Astrocyte (in vitro differentiated cells and primary cell): ENCODE results near the gene DAP3.

Experiments
- EZH2 ChIP-seq: IDR thresholded peaks from 2 replicates; pipeline ENCODE4 v1.6.1; 2012; ENCODE audit warnings: mild to moderate bottlenecking, low read length, inconsistent platforms; ENCODE audit not compliant: insufficient read depth
- TF ChIP-seq, protein P1 (sequence below): IDR thresholded peaks from 2 replicates; pipeline ENCODE4 v1.5.1; 2011; ENCODE audit warnings: low read depth, mild to moderate bottlenecking, inconsistent platforms, low read length, moderate library complexity; ENCODE audit not compliant: insufficient read depth

DNA sequence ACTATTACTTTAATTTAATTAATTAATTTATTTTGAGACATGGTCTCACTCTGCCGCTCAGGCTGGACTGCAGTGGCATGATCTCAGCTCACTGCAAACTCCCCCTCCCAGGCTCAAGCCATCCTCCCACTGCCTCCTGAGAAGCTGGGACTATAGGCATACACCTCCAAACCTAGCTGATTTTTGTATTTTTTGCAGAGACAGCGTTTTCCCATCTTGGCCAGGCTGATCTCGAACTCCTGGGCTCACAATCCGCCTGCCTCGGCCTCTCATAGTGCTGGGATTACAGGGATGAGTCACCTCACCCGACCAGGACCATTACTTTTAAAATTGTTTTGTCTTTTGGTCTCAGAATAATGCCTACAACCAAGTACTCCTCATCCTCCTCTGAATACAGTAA, 15.9 kb upstream of the DAP3 start:
- TF ChIP-seq, protein P1, sequence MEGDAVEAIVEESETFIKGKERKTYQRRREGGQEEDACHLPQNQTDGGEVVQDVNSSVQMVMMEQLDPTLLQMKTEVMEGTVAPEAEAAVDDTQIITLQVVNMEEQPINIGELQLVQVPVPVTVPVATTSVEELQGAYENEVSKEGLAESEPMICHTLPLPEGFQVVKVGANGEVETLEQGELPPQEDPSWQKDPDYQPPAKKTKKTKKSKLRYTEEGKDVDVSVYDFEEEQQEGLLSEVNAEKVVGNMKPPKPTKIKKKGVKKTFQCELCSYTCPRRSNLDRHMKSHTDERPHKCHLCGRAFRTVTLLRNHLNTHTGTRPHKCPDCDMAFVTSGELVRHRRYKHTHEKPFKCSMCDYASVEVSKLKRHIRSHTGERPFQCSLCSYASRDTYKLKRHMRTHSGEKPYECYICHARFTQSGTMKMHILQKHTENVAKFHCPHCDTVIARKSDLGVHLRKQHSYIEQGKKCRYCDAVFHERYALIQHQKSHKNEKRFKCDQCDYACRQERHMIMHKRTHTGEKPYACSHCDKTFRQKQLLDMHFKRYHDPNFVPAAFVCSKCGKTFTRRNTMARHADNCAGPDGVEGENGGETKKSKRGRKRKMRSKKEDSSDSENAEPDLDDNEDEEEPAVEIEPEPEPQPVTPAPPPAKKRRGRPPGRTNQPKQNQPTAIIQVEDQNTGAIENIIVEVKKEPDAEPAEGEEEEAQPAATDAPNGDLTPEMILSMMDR: no peak
- TF ChIP-seq EZH2: no peak
